Heart left ventricle (tissue), 13 donors: ENCODE data around the gene ZNF391.

Source experiments
- POLR2A ChIP-seq, 2 donors: fragments of 450-650 bp; IDR thresholded peaks; one replicate each; pipeline ENCODE4 v1.6.1; 2017; ENCODE audit warnings: antibody characterized with exemption in 2 of 2, mild to moderate bottlenecking in 2 of 2, moderate library complexity in 2 of 2
- TF ChIP-seq, protein P1 (sequence below), 12 donors: fragments of 200-600 bp; sonication (generic) in 4 of 12; IDR thresholded peaks; one replicate each; pipeline versions ENCODE4 v1.5.0 to v1.8.0; 2018 to 2022; ENCODE audit warnings: antibody characterized with exemption in 12 of 12, mild to moderate bottlenecking in 5 of 12
- donor health status: ischemic (EF 13 %, LVEDD 7.1; RV severe dilation, severe dysfunction).
- donor health status: DM: no; HTN: yes; CAD: no.
- donor health status: DM: no; HTN: no; CAD: no.
- donor health status: ischemic (EF 25% LVEDD 6.9; RV normal size, moderate dysfunction).
- donor health status: ischemic (EF 25% LVEDD 5.7; RV mildly dilated, moderate dysfunction).
- donor health status: ischemic (EF 35%, LVEDD 5.7; RV mildly dilated, moderate dysfunction).
- donor health status: nonischemic (EF 11% LVEDD 7.7; RV severe dilation, severe dysfunction).
- donor health status: DM: yes; HTN: yes; CAD: no.
- donor health status: PGD.
- donor health status: ischemic (EF 29% LVEDD 5.4; RV normal size, mild dysfunction).
- donor health status: nonischemic (EF 23%, LVEDD 6.1; RV moderate dilation, normal function).

DNA sequence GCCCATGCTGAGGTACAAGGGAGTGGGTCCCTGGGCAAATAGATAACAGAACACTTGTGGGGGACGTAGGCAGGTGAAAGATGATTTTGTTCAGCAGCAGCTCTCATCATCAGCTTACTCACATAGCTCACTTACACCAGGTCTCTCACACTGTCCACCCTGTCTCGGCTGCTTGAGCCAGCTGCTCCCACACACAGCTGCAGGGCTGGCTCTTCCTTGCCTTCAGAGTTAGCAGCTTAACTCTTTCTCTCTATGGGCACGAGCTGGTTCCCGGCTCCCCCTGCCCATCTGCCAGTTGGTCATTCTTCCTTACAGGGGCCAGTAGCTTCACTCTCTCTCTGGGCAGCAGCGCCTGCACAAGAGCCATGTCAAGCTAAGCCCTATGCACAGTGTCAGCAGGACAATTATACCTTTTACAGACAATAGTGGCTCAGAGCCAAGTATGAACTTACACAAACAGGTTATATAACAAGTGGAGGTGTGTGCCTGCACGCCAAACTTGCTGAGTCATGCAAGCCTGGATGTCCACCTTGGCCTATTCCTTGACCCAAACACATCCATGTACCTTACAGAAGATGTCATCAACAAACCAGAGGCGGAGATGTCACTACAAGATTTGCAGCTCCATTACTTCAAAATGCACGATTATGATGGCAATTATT is 18.7 kb downstream of the ZNF391 start:
- no peak for TF ChIP-seq POLR2A (IDR thresholded peaks at IDR 0.05)
- TF ChIP-seq, protein P1, sequence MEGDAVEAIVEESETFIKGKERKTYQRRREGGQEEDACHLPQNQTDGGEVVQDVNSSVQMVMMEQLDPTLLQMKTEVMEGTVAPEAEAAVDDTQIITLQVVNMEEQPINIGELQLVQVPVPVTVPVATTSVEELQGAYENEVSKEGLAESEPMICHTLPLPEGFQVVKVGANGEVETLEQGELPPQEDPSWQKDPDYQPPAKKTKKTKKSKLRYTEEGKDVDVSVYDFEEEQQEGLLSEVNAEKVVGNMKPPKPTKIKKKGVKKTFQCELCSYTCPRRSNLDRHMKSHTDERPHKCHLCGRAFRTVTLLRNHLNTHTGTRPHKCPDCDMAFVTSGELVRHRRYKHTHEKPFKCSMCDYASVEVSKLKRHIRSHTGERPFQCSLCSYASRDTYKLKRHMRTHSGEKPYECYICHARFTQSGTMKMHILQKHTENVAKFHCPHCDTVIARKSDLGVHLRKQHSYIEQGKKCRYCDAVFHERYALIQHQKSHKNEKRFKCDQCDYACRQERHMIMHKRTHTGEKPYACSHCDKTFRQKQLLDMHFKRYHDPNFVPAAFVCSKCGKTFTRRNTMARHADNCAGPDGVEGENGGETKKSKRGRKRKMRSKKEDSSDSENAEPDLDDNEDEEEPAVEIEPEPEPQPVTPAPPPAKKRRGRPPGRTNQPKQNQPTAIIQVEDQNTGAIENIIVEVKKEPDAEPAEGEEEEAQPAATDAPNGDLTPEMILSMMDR (IDR thresholded peaks at IDR 0.05): no peak
